ENCODE measurements around the gene LMAN2L. TPM values are rescaled to one million over a fixed set of nuclear protein-coding genes. Genes with fewer than 3 reads are reported as not detected.

LMAN2L gene
- total RNA-seq, 1 donor, result 12.2 TPM

- H3K4me3 ChIP-seq (ENCODE audit: low read depth, low read length), result no peak overlapping the region
- TF ChIP-seq, protein P1, sequence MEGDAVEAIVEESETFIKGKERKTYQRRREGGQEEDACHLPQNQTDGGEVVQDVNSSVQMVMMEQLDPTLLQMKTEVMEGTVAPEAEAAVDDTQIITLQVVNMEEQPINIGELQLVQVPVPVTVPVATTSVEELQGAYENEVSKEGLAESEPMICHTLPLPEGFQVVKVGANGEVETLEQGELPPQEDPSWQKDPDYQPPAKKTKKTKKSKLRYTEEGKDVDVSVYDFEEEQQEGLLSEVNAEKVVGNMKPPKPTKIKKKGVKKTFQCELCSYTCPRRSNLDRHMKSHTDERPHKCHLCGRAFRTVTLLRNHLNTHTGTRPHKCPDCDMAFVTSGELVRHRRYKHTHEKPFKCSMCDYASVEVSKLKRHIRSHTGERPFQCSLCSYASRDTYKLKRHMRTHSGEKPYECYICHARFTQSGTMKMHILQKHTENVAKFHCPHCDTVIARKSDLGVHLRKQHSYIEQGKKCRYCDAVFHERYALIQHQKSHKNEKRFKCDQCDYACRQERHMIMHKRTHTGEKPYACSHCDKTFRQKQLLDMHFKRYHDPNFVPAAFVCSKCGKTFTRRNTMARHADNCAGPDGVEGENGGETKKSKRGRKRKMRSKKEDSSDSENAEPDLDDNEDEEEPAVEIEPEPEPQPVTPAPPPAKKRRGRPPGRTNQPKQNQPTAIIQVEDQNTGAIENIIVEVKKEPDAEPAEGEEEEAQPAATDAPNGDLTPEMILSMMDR (IDR thresholded peaks at IDR 0.05; ENCODE audit: insufficient read depth, low read length), result no peak
- no peak for DNase-seq (ENCODE audit: low read depth)
Measured at GRCh38 chr2:96688649-96689430, 51.0 kb downstream of the LMAN2L start.

DNA sequence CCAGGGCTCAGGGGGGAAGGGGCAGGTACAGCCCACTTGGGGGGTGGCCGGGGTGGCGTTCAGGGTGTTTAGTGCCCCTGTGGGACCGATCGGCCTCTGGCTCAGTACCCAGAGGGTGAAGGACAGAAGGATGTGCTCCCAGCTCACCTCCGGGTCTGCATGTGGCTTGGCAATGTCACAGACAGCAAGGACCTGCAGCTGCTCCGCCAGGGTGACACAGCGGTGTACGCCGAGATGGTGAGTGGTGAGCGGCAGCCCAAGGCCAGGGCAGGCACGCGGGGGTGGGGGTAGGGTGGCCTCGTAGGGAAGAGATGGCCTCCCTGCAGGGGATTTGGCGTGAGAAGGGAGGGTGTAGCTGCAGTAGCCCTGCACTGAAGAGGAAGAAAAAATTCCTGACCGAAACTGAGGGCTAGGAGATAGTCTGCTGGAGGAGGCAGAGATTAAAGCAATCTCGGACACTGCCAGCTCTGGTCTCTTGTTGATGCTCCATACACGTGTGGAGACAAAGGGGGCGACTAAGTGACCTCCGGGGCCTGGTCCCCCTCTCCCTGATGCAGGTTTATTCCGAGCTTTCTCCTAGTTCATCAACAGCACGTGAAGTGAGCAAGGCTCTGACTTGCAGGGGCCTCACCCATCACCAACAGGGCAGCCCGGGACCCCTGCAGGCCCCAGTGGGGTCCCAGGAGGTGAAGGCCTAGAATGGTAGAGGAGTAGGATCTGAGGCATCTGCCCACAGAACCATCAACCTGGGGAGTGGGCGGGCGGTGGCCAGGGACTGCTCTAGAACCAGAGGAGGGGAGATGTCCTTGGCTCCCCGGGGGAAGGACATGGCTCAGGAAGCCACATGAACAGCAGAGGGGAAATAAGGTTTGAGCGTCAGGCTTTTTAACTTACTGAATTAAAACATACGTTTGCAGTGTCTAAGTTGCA is 51.9 kb downstream of the LMAN2L start:
- DNase-seq (ENCODE audit: low read depth), result no peak
- TF ChIP-seq, protein P1 (IDR thresholded peaks at IDR 0.05; ENCODE audit: insufficient read depth, low read length), result no peak
- H3K4me3 ChIP-seq (ENCODE audit: low read depth, low read length), result no peak overlapping the region

DNA sequence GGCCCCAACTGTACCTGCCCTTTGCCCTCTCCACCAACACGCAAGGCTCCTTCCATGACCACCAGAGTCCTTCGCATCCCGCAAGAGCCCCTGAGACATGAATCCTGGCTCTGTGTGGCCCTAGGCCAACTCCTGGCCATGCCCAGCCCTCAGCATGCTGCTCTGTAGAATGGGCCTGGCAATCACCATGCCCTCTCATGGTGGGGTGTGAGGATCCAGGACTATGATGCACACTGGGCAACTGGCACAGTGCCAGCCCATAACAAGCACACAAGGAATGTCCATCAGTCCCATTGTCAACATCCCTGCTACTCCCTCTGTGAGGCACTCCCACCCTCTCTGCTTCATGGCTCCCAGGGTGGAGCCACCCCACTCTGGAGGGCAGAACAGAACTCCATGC is 52.6 kb downstream of the LMAN2L start:
- DNase-seq (ENCODE audit: low read depth), result no peak
- TF ChIP-seq, protein P1 (IDR thresholded peaks at IDR 0.05; ENCODE audit: insufficient read depth, low read length), result no peak
- no peak overlapping the region for H3K4me3 ChIP-seq (ENCODE audit: low read depth, low read length)

DNA sequence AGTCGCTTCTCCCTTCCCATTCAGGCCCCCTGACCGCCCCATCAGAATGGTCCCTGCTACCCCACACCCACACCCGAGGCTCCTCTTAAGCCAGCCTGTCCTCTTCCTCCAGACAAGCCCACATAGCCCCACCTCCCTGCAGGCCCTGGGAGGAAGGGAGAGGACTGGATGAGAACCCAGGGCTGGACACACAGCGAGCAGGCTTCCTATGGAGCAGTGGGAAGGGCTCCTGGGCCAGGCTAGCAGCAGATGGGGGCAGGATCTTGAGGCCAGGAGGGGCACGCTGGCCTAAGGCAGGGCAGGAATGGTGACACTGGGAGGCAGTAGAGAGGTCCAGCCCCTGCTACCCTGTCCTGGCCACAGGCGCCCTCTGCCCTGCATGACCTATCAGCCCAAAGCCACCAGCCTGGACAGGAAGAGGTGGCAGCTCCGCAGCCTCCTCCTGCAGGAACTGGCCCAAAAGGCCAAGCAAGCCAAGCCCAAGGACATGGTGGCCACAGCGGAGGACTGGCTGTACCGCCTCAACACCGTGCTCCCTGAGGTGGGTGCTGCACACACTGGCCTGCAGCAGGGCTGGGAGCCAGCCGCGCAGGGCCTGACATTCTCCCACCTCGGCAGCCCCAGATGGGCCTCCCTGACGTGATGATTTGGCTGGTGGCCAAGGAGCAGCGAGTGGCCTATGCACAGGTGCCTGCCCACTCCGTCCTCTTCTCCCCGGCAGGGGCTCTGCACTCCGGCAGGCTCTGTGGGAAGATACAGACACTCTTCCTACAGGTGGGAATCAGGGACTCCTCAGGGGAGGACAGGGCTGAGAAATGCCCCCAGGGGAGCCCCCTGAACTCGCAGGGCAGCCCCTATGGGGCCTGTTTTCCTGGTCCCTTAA is 54.0 kb downstream of the LMAN2L start:
- peak; percentile 11 for DNase-seq (ENCODE audit: low read depth)
- TF ChIP-seq, protein P1 (IDR thresholded peaks at IDR 0.05; ENCODE audit: insufficient read depth, low read length), result no peak
- H3K4me3 ChIP-seq (ENCODE audit: low read depth, low read length), result no peak overlapping the region

DNA sequence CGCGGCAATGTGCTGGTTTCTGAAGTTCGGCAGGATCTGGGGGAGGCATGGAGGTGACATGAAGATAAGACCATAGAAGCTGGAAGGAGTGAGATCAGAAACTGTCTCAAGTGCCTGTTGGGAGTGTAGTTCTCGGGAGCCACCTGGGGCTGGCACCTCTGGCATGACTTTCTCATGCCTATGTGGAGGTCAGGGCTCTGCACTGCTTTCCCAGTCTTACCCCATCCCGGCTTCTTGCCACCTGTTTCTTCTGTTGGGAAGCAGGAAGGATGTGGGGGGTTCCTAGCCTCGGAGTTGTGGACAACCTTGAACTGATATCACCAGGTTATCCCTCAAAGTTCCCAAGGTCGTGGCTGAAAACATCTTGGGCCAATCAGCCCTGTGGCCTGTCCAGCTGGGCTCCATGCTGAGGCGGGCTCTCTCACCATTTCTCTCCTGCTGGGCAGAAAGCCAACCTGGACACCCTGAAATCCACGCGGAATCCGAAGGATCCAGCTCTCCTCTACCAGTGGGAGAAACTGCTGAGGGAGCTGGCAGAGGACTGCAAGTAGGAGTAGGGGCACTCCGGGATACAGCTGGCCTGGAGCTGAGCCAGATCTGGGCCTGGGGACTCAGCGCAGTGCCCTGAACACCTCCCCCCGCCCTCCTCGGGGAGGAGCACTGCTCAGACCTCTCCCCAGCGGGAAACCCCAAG is 54.8 kb downstream of the LMAN2L start:
- H3K4me3 ChIP-seq (ENCODE audit: low read depth, low read length), result no peak overlapping the region
- TF ChIP-seq, protein P1 (IDR thresholded peaks at IDR 0.05; ENCODE audit: insufficient read depth, low read length), result no peak
- DNase-seq (ENCODE audit: low read depth), result no peak
